Medulla oblongata (tissue), 1 donor: ENCODE data around the gene SGMS2.

ENCODE experiments used
- DNase-seq: peaks from one replicate; pipeline ENCODE4 v3.0.0-alpha.2; 2015; ENCODE audit errors: extremely low spot score

SGMS2 gene

GRCh38 chr4:107828315-107829090, 3.8 kb downstream of the SGMS2 start:
- no peak for DNase-seq

GRCh38 chr4:107831140-107831539, 6.4 kb downstream of the SGMS2 start:
- DNase-seq: no peak

GRCh38 chr4:107832275-107832807, 7.6 kb downstream of the SGMS2 start:
- DNase-seq: no peak

- DNase-seq: no peak
These were observed 9.6 kb downstream of the SGMS2 start for GRCh38 chr4:107834241-107834794.

GRCh38 chr4:107835406-107835805, 10.7 kb downstream of the SGMS2 start:
- DNase-seq: no peak

- DNase-seq: no peak
These were observed 12.6 kb downstream of the SGMS2 start for GRCh38 chr4:107837317-107837716.

- no peak for DNase-seq
These were observed 13.3 kb downstream of the SGMS2 start for GRCh38 chr4:107837776-107838618.

- no peak for DNase-seq
These were observed 14.3 kb downstream of the SGMS2 start for GRCh38 chr4:107838861-107839565.

GRCh38 chr4:107843391-107843790, 18.7 kb downstream of the SGMS2 start:
- no peak for DNase-seq

- DNase-seq: no peak
These were observed 20.9 kb downstream of the SGMS2 start for GRCh38 chr4:107845681-107846080.

GRCh38 chr4:107850438-107850837, 25.7 kb downstream of the SGMS2 start:
- no peak for DNase-seq

GRCh38 chr4:107853444-107854355, 29.0 kb downstream of the SGMS2 start:
- no peak for DNase-seq

GRCh38 chr4:107854356-107855022, 29.8 kb downstream of the SGMS2 start:
- DNase-seq: no peak

- no peak for DNase-seq
These were observed 31.0 kb downstream of the SGMS2 start for GRCh38 chr4:107855723-107856122.

GRCh38 chr4:107856901-107857300, 32.2 kb downstream of the SGMS2 start:
- no peak for DNase-seq

GRCh38 chr4:107857741-107858140, 33.0 kb downstream of the SGMS2 start:
- DNase-seq: no peak

GRCh38 chr4:107858158-107858742, 33.5 kb downstream of the SGMS2 start:
- no peak for DNase-seq

GRCh38 chr4:107862658-107863057, 37.9 kb downstream of the SGMS2 start:
- no peak for DNase-seq

- no peak for DNase-seq
These were observed 38.7 kb downstream of the SGMS2 start for GRCh38 chr4:107863416-107863815.
